IPS-20b (cell line): ENCODE measurements around the gene TRPM2.

ENCODE experiments used
- H3K27ac ChIP-seq: one replicate; pipeline ENCODE4 v1.5.1; 2013; ENCODE audit warnings: low read length
- H3K27me3 ChIP-seq: 2 replicates; pipeline ENCODE4 v1.6.1; 2013; ENCODE audit warnings: mild to moderate bottlenecking, low read length, inconsistent platforms; ENCODE audit not compliant: insufficient read depth
- H3K36me3 ChIP-seq: 2 replicates; pipeline ENCODE4 v1.6.1; 2013; ENCODE audit warnings: low read depth, mild to moderate bottlenecking, inconsistent platforms, low read length, moderate library complexity; ENCODE audit not compliant: insufficient read depth
- H3K4me1 ChIP-seq: 2 replicates; pipeline ENCODE4 v1.6.1; 2013; ENCODE audit warnings: mild to moderate bottlenecking, control low read depth, inconsistent platforms, low read length, moderate library complexity; ENCODE audit not compliant: insufficient read depth
- H3K4me3 ChIP-seq: 2 replicates; pipeline ENCODE4 v1.5.1; 2013; ENCODE audit warnings: mild to moderate bottlenecking, low read length, inconsistent platforms
- H3K9ac ChIP-seq: 2 replicates; pipeline ENCODE4 v1.6.1; 2013; ENCODE audit warnings: low read depth, mild to moderate bottlenecking, inconsistent platforms, low read length, moderate library complexity
- H3K9me3 ChIP-seq: 2 replicates; pipeline ENCODE4 v1.6.1; 2013; ENCODE audit warnings: mild to moderate bottlenecking, low read depth, low read length, inconsistent platforms; ENCODE audit not compliant: insufficient read depth

The TRPM2 gene

GRCh38 chr21:44420416-44421205 lies 67.2 kb downstream of the TRPM2 start:
- Histone ChIP-seq H3K27me3 (no peaks in the 10 kb centered on the region), H3K4me1 (no peaks in the 10 kb centered on the region), H3K36me3 (no peaks in the 10 kb centered on the region), H3K4me3 (no peak overlapping the region), H3K27ac (no peak overlapping the region), H3K9ac (no peak overlapping the region), H3K9me3 (peaks cover 22% of the 10 kb centered on the region)

- Histone ChIP-seq H3K36me3 (no peaks in the 10 kb centered on the region), H3K27ac (no peak overlapping the region), H3K4me3 (no peak overlapping the region), H3K27me3 (no peaks in the 10 kb centered on the region), H3K9ac (no peak overlapping the region), H3K9me3 (peaks cover 22% of the 10 kb centered on the region), H3K4me1 (no peaks in the 10 kb centered on the region)
These were observed 68.8 kb downstream of the TRPM2 start for GRCh38 chr21:44421901-44422840.

GRCh38 chr21:44423312-44423821 lies 69.9 kb downstream of the TRPM2 start:
- Histone ChIP-seq H3K27me3 (no peaks in the 10 kb centered on the region), H3K4me1 (no peaks in the 10 kb centered on the region), H3K9me3 (peaks cover 13% of the 10 kb centered on the region; the same call in 1 of the 2 replicates), H3K9ac (no peak overlapping the region), H3K36me3 (no peaks in the 10 kb centered on the region), H3K4me3 (no peak overlapping the region), H3K27ac (no peak overlapping the region)

- no peak overlapping the region for H3K4me3 ChIP-seq
- no peak overlapping the region for H3K27ac ChIP-seq
- no peaks in the 10 kb centered on the region for H3K4me1 ChIP-seq
These were observed 70.7 kb downstream of the TRPM2 start for GRCh38 chr21:44423941-44424607.

GRCh38 chr21:44424608-44425306 lies 71.3 kb downstream of the TRPM2 start:
- H3K9ac ChIP-seq = no peak overlapping the region
- no peak overlapping the region for H3K4me3 ChIP-seq
- H3K27ac ChIP-seq = no peak overlapping the region

More at GRCh38 chr21:44423941-44424607, 70.7 kb downstream of the TRPM2 start:
- Histone ChIP-seq H3K27me3 (no peaks in the 10 kb centered on the region), H3K9me3 (peaks cover 9% of the 10 kb centered on the region; the same call in 1 of the 2 replicates), H3K36me3 (no peaks in the 10 kb centered on the region), H3K9ac (no peak overlapping the region)

GRCh38 chr21:44425307-44425894 lies 72.0 kb downstream of the TRPM2 start:
- Histone ChIP-seq H3K36me3 (no peaks in the 10 kb centered on the region), H3K4me3 (no peak overlapping the region), H3K9ac (no peak overlapping the region), H3K9me3 (peaks cover 6% of the 10 kb centered on the region), H3K27ac (no peak overlapping the region), H3K27me3 (no peaks in the 10 kb centered on the region), H3K4me1 (no peaks in the 10 kb centered on the region)

More at GRCh38 chr21:44424608-44425306, 71.3 kb downstream of the TRPM2 start:
- H3K27me3 ChIP-seq = no peaks in the 10 kb centered on the region
- peaks cover 5% of the 10 kb centered on the region for H3K9me3 ChIP-seq
- no peaks in the 10 kb centered on the region for H3K36me3 ChIP-seq
- H3K4me1 ChIP-seq = no peaks in the 10 kb centered on the region

- Histone ChIP-seq H3K9me3 (peaks cover 6% of the 10 kb centered on the region), H3K36me3 (no peaks in the 10 kb centered on the region), H3K27ac (no peak overlapping the region), H3K27me3 (no peaks in the 10 kb centered on the region), H3K9ac (no peak overlapping the region), H3K4me1 (no peaks in the 10 kb centered on the region), H3K4me3 (no peak overlapping the region)
These were observed 72.7 kb downstream of the TRPM2 start for GRCh38 chr21:44425895-44426662.

- no peaks in the 10 kb centered on the region for H3K36me3 ChIP-seq
- peaks cover 6% of the 10 kb centered on the region for H3K9me3 ChIP-seq
- H3K27me3 ChIP-seq = no peaks in the 10 kb centered on the region
- no peak overlapping the region for H3K27ac ChIP-seq
- no peak overlapping the region for H3K9ac ChIP-seq
- H3K4me1 ChIP-seq = no peaks in the 10 kb centered on the region
- H3K4me3 ChIP-seq = no peak overlapping the region
These were observed 73.3 kb downstream of the TRPM2 start for GRCh38 chr21:44426663-44427191.

GRCh38 chr21:44427241-44428120 lies 74.1 kb downstream of the TRPM2 start:
- H3K27me3 ChIP-seq = no peaks in the 10 kb centered on the region
- no peaks in the 10 kb centered on the region for H3K4me1 ChIP-seq
- H3K27ac ChIP-seq = no peak overlapping the region
- H3K4me3 ChIP-seq = no peak overlapping the region
- no peaks in the 10 kb centered on the region for H3K36me3 ChIP-seq
- peaks cover 6% of the 10 kb centered on the region for H3K9me3 ChIP-seq
- H3K9ac ChIP-seq = no peak overlapping the region
